Lung (tissue), 12 donors: Measurements from ENCODE around the gene PTBP3. TPM values are rescaled to one million over a fixed set of nuclear protein-coding genes. Genes with fewer than 3 reads are reported as not detected.

ENCODE experiments used
- ATAC-seq: fragments of 200-7000 bp; cut with Tn5 transposase; one replicate; pipeline ENCODE4 v1.9.1; 2020; ENCODE audit warnings: moderate number of reproducible peaks; ENCODE audit not compliant: insufficient read depth, low FRiP score
- DNase-seq, 3 donors: peaks; one replicate each; pipeline ENCODE4 v3.0.0-alpha.2; 2013 to 2017
- H3K27ac ChIP-seq, 2 donors: one replicate each; pipeline ENCODE4 v1.5.1; 2013; ENCODE audit warnings: mild to moderate bottlenecking in 2 of 2, moderate library complexity in 2 of 2, control low read depth in 1 of 2, inconsistent platforms in 1 of 2, low read depth in 1 of 2, low read length in 1 of 2
- H3K27me3 ChIP-seq, 3 donors: one replicate each; pipeline ENCODE4 v1.5.1; 2013; ENCODE audit warnings: low read length in 2 of 3; ENCODE audit not compliant: control insufficient read depth in 3 of 3, insufficient read depth in 3 of 3
- H3K36me3 ChIP-seq, 4 donors: one replicate each; pipeline ENCODE4 v1.5.1; 2013; ENCODE audit warnings: low read length in 4 of 4, mild to moderate bottlenecking in 1 of 4, moderate library complexity in 1 of 4; ENCODE audit not compliant: control insufficient read depth in 4 of 4, insufficient read depth in 4 of 4
- H3K4me1 ChIP-seq, 5 donors: one replicate each; pipeline ENCODE4 v1.5.1; 2013; ENCODE audit warnings: low read length in 5 of 5, mild to moderate bottlenecking in 2 of 5, moderate library complexity in 1 of 5; ENCODE audit not compliant: control insufficient read depth in 5 of 5, insufficient read depth in 5 of 5
- H3K4me3 ChIP-seq: one replicate; pipeline ENCODE4 v1.5.1; 2013; ENCODE audit warnings: mild to moderate bottlenecking, control low read depth, moderate library complexity
- H3K9ac ChIP-seq, 2 donors: one replicate each; pipeline ENCODE4 v1.5.1; 2013; ENCODE audit warnings: low read length in 2 of 2, control low read depth in 1 of 2; ENCODE audit not compliant: insufficient read depth in 1 of 2
- H3K9me3 ChIP-seq, 4 donors: one replicate each; pipeline ENCODE4 v1.5.1; 2013; ENCODE audit warnings: low read length in 3 of 4, mild to moderate bottlenecking in 1 of 4, moderate library complexity in 1 of 4; ENCODE audit not compliant: control insufficient read depth in 4 of 4, insufficient read depth in 3 of 4
- WGBS, 2 donors: extraction: QIAGEN DNeasy Blood & Tissue Kit; methylation state at CpG; one replicate each; pipeline ENCODE4 v1.1.7; 2013; 5-methylcytosine and 5-hydroxymethylcytosine counted together
- polyA plus RNA-seq, 2 donors: library from polyadenylated mRNA; stranded (reverse); fragments of 200-250 nt; gene quantifications; one replicate each; pipeline ENCODE4 v1.2.1, GENCODE V29; 2013
- total RNA-seq, 2 donors: library from RNA; depleted of rRNA in 1 of 2; stranded (reverse); fragments of >200 nt in 1 of 2; gene quantifications; one replicate each; pipeline ENCODE4 v1.2.1, GENCODE V29; 2014 to 2021
- TF ChIP-seq, protein P1 (sequence below): IDR thresholded peaks from 2 replicates; pipeline ENCODE4 v1.5.1; 2012; ENCODE audit warnings: mild to moderate bottlenecking; ENCODE audit errors: control extremely low read depth, extremely low read depth
- donor health status: control.
- donor health status: control.
- donor health status: Bipolar disorder and iron deficiency.
- donor health status: healthy.
- donor health status: DM: yes; HTN: yes; CAD: no.

Gene PTBP3
- total and polyA plus RNA-seq, 4 donors = 12.4 to 75.1 (median 46.8) TPM

GRCh38 chr9:112355427-112355897 lies 22.0 kb upstream of the PTBP3 start:
- TF ChIP-seq, protein P1, sequence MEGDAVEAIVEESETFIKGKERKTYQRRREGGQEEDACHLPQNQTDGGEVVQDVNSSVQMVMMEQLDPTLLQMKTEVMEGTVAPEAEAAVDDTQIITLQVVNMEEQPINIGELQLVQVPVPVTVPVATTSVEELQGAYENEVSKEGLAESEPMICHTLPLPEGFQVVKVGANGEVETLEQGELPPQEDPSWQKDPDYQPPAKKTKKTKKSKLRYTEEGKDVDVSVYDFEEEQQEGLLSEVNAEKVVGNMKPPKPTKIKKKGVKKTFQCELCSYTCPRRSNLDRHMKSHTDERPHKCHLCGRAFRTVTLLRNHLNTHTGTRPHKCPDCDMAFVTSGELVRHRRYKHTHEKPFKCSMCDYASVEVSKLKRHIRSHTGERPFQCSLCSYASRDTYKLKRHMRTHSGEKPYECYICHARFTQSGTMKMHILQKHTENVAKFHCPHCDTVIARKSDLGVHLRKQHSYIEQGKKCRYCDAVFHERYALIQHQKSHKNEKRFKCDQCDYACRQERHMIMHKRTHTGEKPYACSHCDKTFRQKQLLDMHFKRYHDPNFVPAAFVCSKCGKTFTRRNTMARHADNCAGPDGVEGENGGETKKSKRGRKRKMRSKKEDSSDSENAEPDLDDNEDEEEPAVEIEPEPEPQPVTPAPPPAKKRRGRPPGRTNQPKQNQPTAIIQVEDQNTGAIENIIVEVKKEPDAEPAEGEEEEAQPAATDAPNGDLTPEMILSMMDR = no peak
- peak; percentile 71 to 89 (median 88) for DNase-seq
- Histone ChIP-seq H3K4me3 (no peak overlapping the region), H3K36me3 (no peaks in the 10 kb centered on the region), H3K9me3 (no peaks in the 10 kb centered on the region), H3K27ac (peak overlapping the region in 1 of 2 donors; percentile 43), H3K4me1 (peaks cover 0 to 13% (median 0%) of the 10 kb centered on the region in 5 donors), H3K27me3 (no peaks in the 10 kb centered on the region), H3K9ac (peak overlapping the region in 1 of 2 donors; percentile 33)
- no peak for ATAC-seq
- WGBS, 2 donors = 50 to 61% methylated on average over 8 of the region's 8 CpGs

GRCh38 chr9:112354081-112354743 lies 20.8 kb upstream of the PTBP3 start:
- Histone ChIP-seq H3K36me3 (no peaks in the 10 kb centered on the region), H3K4me1 (peaks cover 0 to 13% (median 0%) of the 10 kb centered on the region in 5 donors), H3K4me3 (no peak overlapping the region), H3K27me3 (no peaks in the 10 kb centered on the region), H3K9ac (no peak overlapping the region), H3K27ac (no peak overlapping the region), H3K9me3 (no peaks in the 10 kb centered on the region)
- ATAC-seq (no peak), DNase-seq (peak in 1 of 3 donors; percentile 8)
- 38 to 53% methylated on average over 1 of the region's 1 CpG for WGBS, 2 donors
- TF ChIP-seq, protein P1 = no peak

GRCh38 chr9:112352209-112352608 lies 18.8 kb upstream of the PTBP3 start:
- Histone ChIP-seq H3K4me3 (no peak overlapping the region), H3K4me1 (peaks cover 0 to 22% (median 0%) of the 10 kb centered on the region in 5 donors), H3K27me3 (no peaks in the 10 kb centered on the region), H3K27ac (no peak overlapping the region), H3K9me3 (no peaks in the 10 kb centered on the region), H3K9ac (no peak overlapping the region), H3K36me3 (no peaks in the 10 kb centered on the region)
- DNase-seq (no peak), ATAC-seq (no peak)
- TF ChIP-seq, protein P1 = no peak
- 69 to 71% methylated on average over 3 of the region's 3 CpGs for WGBS, 2 donors
